Measurements from ENCODE around the gene PDE3A. TPM values are rescaled to one million over a fixed set of nuclear protein-coding genes. Genes with fewer than 3 reads are reported as not detected.

PDE3A gene
- total RNA-seq, 4 donors from 2014 or later = 7.7 to 75.8 (median 18.7) TPM

DNA sequence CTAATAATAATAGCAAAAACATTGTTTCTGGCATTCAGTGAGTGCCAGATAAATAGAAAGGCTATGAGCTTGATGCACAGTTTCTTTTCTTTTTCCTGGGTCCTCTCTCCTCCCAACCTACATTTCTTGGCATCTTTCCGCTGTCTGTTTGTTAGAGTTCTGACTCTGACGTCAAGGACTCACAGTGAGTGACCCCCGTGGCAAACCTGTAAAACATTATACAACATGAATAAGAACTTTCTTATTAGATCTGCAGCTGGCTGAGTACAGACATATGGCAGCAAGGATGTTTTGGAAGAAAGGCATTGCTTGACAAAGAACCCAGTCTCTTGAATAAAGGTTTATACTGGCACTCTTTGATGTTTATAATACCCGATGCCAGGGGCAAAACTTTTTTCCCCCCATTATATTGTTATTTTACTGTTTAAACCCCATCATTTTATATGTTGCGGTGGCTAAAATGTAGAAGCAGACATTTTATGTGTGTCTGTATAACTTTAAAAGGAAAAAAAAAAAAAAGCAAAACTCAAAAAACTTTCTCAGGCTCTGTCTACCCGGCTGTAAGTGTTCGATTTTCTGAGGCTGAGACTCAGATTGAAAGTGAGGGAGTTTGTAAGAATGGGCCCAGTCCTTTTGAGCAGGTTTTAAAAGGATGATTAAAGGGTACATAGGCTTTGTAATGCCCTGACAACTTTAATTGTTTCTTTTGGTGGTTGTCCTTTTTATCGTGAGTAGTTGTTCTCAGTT lies 159.3 kb downstream of the PDE3A start:
- Histone ChIP-seq H3K4me3 (no peak overlapping the region), H3K27me3 (no peaks in the 10 kb centered on the region), H3K27ac (peak overlapping the region in 1 of 2 donors; percentile 8), H3K4me1 (no peaks in the 10 kb centered on the region), H3K36me3 (no peaks in the 10 kb centered on the region), H3K9me3 (no peaks in the 10 kb centered on the region)
- intact Hi-C loops (cut with DNase I; ENCODE audit: low total_unique reads) = no loop called here
- DNase-seq = no peak
- no peak for TF ChIP-seq CTCF (IDR thresholded peaks at IDR 0.05)
- no peak for TF ChIP-seq POLR2A (IDR thresholded peaks at IDR 0.05)

DNA sequence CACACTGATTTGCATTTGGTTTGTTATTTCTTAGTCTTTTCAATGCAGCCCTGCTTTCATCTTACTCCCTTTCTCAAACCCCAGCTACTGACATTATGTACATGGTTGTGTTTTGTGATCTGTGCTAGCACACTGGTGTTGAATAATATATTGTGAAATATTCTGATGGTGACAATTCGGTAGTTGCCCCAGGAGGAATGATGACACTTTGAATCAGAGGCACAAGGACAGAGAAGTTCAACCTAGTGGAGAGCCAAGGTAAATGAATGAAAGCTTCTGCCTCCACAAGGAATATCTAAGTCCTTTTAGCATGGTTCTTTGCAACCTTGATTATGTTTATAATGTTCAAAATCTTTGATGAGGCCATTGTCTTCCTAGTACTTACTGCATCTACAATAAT lies 159.9 kb downstream of the PDE3A start:
- Histone ChIP-seq H3K27ac (peak overlapping the region in 1 of 2 donors; percentile 8), H3K4me1 (no peaks in the 10 kb centered on the region), H3K27me3 (no peaks in the 10 kb centered on the region), H3K4me3 (no peak overlapping the region), H3K9me3 (no peaks in the 10 kb centered on the region), H3K36me3 (no peaks in the 10 kb centered on the region)
- TF ChIP-seq CTCF (IDR thresholded peaks at IDR 0.05) = no peak
- no peak for TF ChIP-seq POLR2A (IDR thresholded peaks at IDR 0.05)
- intact Hi-C loops (cut with DNase I; ENCODE audit: low total_unique reads) = no loop called here
- DNase-seq = no peak

- no peak overlapping the region for H3K4me3 ChIP-seq
- no peaks in the 10 kb centered on the region for H3K27me3 ChIP-seq
- no peak for DNase-seq
- no peaks in the 10 kb centered on the region for H3K9me3 ChIP-seq
- no peaks in the 10 kb centered on the region for H3K36me3 ChIP-seq
- TF ChIP-seq CTCF (IDR thresholded peaks at IDR 0.05) = no peak
- TF ChIP-seq POLR2A (IDR thresholded peaks at IDR 0.05) = no peak
- intact Hi-C loops (cut with DNase I; ENCODE audit: low total_unique reads) = no loop called here
- no peaks in the 10 kb centered on the region for H3K4me1 ChIP-seq
- no peak overlapping the region for H3K27ac ChIP-seq
These were observed 177.9 kb downstream of the PDE3A start for GRCh38 chr12:20546267-20546666.

DNA sequence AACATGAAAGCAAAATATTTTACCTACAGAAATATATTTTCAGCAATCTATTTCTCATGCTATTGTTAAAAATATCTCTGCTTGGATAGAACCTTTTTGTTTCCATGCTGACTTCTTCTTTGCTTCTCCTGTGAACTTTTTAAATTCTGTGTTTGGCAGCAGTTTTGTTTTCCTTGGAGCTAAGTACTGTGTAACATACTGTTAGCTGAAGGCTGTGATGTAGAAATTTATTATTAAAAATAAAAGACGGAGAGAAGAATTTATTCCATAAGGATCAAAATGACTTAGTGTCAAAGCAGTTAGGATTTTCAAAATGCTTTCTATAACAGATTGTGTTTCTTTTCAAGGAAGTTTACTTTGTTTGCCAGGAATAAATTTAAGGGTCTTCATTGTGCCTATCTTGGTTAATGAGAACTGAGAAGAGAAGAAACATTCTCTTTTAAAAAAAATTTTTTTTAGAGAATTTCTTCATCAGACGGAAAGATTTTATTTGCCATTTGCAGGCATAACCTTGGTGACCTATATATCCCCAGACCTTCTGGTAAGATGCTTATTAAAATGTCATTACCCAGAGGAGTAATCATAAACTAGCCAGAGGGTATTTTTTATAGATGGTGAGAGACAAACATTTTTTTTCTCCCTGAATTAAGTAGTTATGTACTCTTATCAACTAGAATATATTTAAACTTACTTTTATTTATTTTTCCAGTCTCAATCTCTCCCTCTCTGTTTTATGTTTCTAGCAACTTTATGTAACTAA lies 179.7 kb downstream of the PDE3A start:
- Histone ChIP-seq H3K27me3 (no peaks in the 10 kb centered on the region), H3K4me3 (no peak overlapping the region), H3K36me3 (no peaks in the 10 kb centered on the region), H3K4me1 (no peaks in the 10 kb centered on the region), H3K27ac (peak overlapping the region in 1 of 2 donors; percentile 33), H3K9me3 (no peaks in the 10 kb centered on the region)
- intact Hi-C loops (cut with DNase I; ENCODE audit: low total_unique reads) = no loop called here
- TF ChIP-seq CTCF (IDR thresholded peaks at IDR 0.05) = no peak
- no peak for DNase-seq

DNA sequence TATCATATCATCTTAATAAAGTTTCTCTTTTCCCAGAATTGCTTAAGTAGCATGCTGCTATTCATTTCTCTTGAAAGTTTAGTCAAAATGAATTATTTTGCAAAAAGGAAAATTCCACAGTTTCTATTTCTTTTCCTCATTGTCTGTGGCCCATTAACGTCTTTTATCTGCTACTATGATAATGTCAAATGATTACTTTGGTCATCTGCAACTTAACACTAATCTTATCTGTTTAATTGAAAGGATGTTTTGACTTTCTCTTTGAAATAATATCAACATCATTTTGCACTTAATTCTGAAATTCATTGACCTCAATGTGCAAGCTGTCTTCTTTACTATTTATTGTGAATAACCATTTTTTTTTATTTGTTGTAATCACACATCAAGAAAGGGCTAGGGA lies 180.3 kb downstream of the PDE3A start:
- Histone ChIP-seq H3K27ac (peak overlapping the region in 1 of 2 donors; percentile 33), H3K4me1 (no peaks in the 10 kb centered on the region), H3K4me3 (no peak overlapping the region), H3K9me3 (no peaks in the 10 kb centered on the region), H3K27me3 (no peaks in the 10 kb centered on the region), H3K36me3 (no peaks in the 10 kb centered on the region)
- no peak for DNase-seq
- intact Hi-C loops (cut with DNase I; ENCODE audit: low total_unique reads) = no loop called here
- no peak for TF ChIP-seq CTCF (IDR thresholded peaks at IDR 0.05)
- TF ChIP-seq POLR2A (IDR thresholded peaks at IDR 0.05) = no peak
